GM20431 (cell line): ENCODE results near the gene IGSF3.

Source experiments
- in situ Hi-C: fragments of 300-500 bp; cut with MseI, MboI; formaldehyde crosslinking; loops from one replicate; pipeline ENCODE4 v1.15.0; 2020; ENCODE audit warnings: low sequenced_read_pairs; ENCODE audit not compliant: unreplicated experiment

IGSF3 gene

DNA sequence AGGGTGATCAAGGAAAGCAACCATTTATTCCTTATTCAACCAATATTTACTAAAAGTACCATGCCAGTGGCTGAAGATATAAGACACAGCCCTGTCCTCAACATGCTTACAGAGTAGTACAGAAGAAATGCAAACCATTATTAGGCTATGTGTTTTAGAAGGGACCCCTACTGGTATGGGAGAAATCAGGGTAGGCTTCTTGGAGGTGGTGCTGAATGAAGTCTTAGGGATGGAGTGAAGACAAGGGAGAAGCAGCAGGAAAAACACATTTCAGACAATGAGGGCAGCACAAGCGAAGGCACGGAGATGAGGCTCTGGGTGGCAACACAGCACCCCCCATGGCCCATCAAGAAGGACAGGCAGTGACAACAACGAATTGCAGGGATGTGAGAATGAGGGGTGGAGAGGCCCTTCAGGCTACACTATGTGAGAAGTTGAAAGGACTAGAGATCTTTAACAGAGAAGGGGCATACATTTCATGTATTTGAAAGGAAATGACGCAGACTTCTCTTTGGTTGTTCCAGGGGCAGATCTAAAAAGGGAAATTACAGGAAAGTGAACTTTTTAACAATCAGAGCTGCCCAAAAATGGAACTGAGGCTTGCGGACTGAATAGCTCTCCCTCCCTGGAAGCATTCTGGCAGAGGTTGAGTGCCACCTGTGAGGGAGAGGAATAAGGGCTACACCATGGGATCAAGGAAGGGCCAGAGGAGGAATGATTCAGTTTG, 79.9 kb downstream of the IGSF3 start:
- in situ Hi-C loops, result no loop called here

- in situ Hi-C loops, result no loop called here
Observed at GRCh38 chr1:116586741-116587143, 80.8 kb downstream of the IGSF3 start.

DNA sequence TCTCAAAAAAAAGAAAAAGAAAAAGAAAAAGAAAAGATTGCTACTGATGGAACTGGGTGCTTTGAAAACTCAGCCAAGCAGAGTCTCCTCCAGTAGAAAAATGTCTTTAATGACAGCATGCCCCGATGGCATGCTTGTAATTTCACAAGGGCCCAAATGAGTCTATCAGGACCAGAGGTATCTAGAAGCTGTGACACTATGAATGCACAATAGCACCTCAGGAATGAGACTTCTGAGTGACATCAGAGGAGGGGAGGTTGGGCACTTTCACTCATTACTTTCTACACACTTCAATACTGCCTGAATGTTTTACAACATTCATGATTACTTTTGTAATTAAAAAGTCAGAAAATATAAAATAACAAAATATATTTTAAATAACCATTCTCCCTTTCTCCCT, 81.6 kb downstream of the IGSF3 start:
- in situ Hi-C loops, result no loop called here

DNA sequence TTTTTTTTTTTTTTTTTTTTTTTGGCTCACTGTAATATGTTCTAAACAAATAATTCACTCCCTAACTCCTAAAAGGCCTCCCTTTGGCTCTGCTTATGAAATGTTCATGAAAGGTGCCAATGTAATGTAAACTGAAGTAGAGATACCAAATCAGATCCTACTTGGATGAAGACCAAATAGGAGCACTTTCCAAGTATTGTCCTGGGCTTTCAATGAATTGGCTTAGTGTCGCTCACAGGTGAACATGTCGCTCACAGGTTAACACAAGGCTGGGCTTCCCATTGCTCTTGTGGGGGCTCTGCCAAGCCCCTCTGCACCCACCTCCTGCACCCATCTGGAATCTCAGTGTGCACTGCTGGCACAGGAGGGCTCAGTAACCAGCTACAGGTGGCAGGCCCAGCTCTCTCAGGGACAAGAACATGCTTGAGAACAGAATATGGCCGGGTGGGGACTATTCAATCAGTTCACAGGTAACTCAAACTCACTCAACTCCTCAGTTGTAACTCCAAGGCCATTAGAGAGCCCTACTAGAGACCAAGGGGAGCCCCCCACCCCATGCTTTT, 86.1 kb downstream of the IGSF3 start:
- in situ Hi-C loops, result no loop called here

DNA sequence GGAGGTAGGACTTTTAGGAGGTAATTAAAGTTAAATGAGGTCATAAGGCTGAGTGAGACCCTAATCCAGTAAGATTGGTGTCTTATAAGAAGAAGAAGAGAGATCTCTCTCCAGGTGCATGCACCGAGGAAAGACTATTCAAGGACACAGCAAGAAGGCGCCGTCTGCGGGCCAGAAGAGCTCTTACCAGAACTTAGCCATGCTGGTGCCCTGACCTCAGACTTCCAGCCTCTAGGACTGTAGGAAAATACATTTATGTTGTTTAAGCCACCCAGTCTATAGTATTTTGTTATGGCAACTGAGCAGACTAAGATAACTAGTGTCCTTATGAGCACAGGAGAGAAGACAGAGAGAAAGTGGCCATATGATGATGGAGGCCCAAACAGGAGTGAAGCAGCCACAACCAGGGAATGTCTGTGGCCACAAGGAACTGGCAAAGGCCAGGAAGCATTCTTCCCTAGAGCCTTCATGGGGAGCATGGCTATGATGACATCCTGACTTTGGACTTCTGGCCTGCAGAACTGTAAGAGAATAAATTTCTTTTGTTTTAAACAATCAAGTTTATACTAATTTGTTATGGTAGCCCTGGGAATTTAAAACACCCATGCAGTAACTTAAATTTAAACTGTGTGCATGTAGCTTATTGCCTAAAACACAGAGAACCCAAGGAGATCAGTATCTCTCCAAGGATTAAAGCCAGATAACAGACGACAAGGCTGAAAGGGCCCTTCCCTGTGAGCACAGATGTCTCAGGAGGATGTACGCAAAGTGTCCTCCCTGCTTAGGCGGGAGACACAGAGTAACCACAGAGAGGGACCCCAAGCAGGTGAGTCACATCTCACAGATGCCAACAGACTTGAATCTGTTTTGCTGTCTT, 86.8 kb downstream of the IGSF3 start:
- in situ Hi-C loops, result no loop called here

- in situ Hi-C loops, result loop anchor here (10.0 kb wide), 1 partner anchor 95 kb away; no protein-coding TSS in a partner anchor
Observed at GRCh38 chr1:116579259-116579875, 88.2 kb downstream of the IGSF3 start.

DNA sequence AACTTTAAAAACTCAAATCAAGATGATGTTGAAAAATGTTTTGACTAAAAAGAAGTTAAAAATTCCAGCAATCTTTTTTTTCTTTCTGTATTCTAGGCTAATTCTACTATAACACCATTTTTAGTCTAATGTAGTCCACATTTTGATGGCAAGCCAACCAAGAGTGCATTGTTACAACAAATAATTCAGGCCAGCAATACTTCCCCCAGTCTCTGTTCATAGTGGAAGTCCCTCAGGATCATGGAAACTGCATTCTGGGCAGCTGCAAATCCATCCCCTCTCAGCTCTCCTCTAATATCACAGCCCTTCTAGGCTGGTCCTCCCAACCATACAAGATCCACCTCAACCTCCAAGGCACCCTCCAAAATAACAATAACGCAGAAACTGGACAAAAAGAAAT, 89.0 kb downstream of the IGSF3 start:
- in situ Hi-C loops, result loop anchor here (10.0 kb wide), 1 partner anchor 96 kb away; no protein-coding TSS in a partner anchor

DNA sequence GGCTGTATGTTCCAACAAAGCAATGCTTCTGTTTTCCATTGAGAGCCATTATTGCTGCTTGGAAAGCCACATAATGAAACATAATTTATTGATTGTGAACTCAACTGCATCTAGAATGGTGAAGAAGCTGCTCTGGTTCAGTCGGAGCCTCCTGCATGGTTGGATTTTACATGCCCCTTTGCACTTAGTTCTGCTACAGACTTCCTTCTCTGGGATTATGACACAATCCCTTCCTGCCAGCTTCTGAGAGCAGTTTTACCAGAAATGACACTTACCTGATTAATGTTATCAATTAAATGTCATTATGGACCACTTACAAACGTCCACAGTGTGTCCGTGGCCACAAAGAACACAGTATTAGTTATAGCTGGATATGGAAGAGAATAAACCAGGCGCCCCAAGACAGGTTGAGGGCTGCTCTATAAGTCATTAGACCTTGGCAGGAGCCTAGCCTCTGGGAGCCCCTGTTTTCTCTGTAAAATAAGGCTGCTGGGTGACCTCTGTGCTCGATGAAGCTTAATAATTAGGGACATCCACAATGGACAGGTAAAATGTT, 89.7 kb downstream of the IGSF3 start:
- in situ Hi-C loops, result loop anchor here (10.0 kb wide), 1 partner anchor 97 kb away; no protein-coding TSS in a partner anchor

DNA sequence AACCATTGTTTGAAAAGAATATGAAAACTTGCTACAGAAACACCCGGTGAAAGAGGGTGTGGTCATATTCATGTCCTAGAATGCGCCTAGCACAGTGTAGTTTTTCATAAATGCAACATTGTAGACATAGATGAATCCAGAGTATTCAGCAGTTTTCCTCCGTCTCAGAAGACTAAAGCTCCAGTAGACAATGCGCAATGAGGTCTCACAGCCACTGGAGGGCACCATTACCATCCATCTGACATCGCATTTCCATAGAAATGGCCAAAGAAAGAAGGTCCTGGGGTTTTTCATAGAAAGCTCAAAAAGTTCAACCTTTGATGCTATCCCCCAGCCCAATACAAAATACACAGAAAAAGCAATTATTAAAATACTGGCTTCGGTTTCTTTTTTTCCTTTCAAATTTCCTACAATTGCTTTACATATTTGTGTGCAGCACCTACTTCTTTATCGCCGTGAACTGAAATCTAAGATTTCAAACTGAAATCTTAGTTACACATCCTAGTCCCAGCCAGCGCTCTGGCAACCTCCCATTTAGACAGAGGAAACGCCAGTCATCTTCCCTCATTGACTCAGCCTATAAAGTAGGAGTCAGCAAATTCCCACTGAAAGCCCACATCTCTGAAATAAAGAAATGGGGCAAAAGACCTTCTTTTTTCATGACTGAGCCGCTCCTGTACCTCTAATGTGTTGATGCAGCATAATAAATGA, 92.8 kb downstream of the IGSF3 start:
- in situ Hi-C loops, result loop anchor here (10.0 kb wide), 1 partner anchor 100 kb away; no protein-coding TSS in a partner anchor

GRCh38 chr1:116573431-116574095, 94.0 kb downstream of the IGSF3 start:
- in situ Hi-C loops, result loop anchor here (10.0 kb wide), 1 partner anchor 101 kb away; no protein-coding TSS in a partner anchor

DNA sequence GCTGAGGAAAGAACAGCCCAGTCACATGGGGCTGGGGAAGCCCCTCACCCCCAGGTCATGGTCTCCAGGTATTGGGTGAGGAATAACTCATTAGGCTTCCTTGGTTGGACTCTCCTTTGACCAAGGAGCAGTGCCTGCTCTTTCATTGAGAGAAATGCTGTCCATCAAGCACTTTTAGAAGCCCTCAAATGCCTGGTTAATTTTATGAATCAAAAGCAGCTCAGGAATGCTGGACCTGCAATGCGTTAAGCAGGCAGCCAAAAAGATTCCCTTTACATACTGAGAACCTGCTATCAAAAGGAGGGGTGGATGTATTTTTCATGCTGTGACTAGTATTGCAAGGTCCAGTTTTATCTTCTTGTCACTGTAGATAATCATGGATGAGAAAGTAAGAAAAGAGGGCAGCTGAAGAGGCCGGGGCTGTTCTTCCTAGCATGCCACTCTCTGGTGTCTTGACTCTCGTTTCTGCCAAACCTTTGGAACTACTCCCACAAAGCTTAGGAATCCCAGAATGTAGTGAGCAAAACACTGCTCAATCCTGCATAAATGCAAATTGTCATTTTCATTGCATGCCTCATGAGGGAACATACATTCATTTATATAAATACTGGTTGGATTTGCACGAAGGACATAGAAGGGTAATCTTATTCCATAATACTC, 94.6 kb downstream of the IGSF3 start:
- in situ Hi-C loops, result loop anchor here (10.0 kb wide), 1 partner anchor 102 kb away; no protein-coding TSS in a partner anchor

- in situ Hi-C loops, result loop anchor here (10.0 kb wide), 1 partner anchor 103 kb away; no protein-coding TSS in a partner anchor
Observed at GRCh38 chr1:116572099-116572498, 95.4 kb downstream of the IGSF3 start.

DNA sequence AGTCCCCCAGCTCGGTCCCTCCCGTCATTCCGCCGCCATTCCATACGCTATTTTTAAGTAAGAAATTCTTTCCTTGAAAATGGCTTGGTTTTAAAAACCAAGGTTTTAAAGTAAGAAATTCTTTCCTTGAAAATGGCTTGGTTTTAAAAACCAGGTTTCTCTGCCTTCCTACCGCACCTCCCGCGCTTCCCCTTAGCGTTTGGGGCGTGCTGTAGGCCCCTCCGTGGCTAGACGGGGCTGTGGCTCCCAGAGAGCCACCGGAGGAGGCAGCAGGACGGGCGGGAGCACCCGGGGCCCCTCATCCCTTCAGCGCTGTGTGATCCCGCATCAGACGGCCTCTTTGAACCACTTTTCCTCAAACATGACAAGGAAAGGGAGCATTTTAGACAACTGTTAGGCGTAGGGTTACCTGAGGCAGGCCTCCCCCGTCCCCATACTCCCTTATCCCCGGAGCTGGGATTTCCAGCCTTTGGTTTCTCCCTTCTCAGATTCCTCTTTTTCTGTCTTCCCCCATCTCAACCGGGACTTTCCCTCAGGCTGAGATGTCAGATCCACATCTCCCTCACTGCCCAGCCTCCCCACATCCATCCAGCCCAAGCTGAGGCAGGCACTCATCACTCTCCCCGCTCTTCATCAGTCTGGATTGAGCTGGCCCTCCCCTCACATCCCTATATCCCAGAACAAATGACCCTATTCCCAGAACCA, 96.2 kb downstream of the IGSF3 start:
- in situ Hi-C loops, result loop anchor here (10.0 kb wide), 1 partner anchor 103 kb away; no protein-coding TSS in a partner anchor

DNA sequence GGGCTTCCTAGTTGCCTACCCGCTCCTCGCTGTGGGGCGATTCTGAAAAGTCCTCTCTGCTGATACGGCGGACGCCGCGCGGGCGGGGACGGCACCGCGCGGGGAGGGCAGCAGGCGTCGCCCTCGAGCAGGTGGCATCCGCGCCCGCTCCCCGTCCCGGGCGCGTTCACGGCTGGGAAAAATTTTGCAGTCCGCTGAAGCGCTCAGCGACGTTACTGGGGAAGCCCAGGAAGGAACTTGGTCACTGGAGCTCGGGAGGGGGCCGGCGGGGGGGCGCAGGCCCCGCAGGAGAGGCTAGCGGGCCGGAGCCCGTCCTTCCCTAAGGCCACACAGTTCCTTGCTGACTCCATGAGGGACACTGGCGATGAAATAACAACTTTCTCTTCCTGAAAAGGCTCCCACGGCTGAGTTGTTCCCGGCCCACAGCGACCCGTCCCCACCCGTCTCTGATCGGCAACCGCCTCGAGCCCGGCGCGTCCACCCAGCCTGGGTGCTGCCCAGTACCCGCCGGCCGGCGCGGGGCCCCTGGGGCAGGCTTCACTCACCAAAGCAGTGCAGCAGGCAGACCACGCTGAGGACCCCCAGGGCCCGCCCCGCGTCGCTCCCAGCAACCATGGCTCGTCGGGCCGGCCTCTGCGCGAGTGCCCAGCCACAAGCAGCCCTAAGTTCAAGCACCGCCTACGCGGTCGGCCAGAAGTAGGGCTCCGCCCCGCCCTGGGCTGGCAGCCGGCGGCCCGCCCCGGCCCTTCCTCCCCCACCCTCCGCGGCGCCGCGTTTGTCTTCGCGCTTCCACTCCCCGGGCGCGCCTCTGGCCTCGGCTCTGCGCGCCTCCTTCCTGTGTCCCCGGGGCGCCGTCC, 96.9 kb downstream of the IGSF3 start, which contains the start of gene CD58:
Gene CD58, minus strand, starts transcription at position 669 of the 857 bp plus-strand sequence. Its CDS starts 54 bp downstream, at position 615.
- in situ Hi-C loops, result loop anchor here (10.0 kb wide), 1 partner anchor 104 kb away; no protein-coding TSS in a partner anchor

DNA sequence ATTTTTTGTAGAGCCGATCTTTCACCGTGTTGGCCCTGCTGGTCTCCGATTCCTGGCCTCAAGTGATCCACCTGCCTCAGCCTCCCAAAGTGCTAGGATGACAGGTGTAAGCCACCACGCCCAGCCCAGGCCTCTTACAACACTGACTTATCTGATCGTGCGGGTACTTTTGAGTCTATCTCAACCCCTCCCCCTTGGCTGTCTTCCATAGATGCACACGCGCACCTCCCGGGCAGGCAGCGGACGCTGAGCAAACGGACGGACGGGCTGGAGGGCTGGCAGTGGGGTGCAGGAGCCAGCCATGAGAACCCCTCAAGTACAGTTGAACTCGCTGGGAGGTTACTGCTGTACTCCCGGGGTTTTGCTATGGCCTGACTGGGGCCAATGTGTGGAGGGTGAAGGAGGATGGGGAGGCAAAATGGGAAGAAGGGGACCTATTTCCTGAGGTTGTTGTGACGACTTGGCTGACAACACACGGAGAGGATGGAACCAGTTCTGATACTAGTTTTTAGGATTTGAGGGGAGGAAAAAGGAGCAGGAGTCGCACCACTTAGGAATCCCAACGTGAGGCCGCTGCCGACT, 97.7 kb downstream of the IGSF3 start:
- in situ Hi-C loops, result loop anchor here (10.0 kb wide), 1 partner anchor 105 kb away; no protein-coding TSS in a partner anchor

GRCh38 chr1:116569381-116569670, 98.2 kb downstream of the IGSF3 start:
- in situ Hi-C loops, result no loop called here
